Putamen (tissue), 1 donor: Measurements from ENCODE around the gene TTC9C.
"Not testable (repeated sequence)": the region's sequence is repeated elsewhere in the genome, so short reads cannot be mapped to it uniquely, and the experiment has no call there.

Source experiments
- DNase-seq: peaks from one replicate; pipeline ENCODE4 v3.0.0-alpha.2; 2016; ENCODE audit warnings: low spot score

TTC9C gene

DNA sequence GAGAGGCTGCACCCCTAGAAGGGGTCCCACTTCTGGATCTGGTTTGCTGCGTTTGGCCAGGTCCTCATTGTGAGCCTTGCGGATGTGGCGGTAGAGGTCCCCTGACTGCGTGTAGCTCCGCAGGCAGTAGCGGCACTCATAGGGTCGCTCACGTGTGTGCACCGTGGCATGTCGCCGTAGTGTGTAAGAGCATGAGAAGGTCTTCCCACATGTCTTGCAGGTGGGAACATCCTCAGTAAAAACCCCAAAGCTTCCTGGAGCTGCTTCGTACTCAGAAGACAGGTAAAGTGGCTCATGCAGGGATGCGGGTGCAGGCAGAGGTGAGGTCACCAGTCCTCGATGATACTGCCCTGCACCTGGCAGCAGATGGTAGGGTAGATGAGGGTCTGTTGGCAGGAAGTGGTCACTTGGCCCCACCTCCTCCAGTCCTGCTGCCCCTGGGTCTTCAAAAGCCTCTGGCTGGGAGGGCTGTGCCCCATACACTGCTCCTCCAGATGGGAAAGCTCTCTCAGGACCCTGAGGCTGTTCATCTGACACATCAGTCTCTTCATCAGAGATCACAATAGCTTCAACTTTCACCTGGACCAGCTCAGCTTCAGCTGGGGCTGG is 24.0 kb downstream of the TTC9C start:
- DNase-seq = no peak

DNA sequence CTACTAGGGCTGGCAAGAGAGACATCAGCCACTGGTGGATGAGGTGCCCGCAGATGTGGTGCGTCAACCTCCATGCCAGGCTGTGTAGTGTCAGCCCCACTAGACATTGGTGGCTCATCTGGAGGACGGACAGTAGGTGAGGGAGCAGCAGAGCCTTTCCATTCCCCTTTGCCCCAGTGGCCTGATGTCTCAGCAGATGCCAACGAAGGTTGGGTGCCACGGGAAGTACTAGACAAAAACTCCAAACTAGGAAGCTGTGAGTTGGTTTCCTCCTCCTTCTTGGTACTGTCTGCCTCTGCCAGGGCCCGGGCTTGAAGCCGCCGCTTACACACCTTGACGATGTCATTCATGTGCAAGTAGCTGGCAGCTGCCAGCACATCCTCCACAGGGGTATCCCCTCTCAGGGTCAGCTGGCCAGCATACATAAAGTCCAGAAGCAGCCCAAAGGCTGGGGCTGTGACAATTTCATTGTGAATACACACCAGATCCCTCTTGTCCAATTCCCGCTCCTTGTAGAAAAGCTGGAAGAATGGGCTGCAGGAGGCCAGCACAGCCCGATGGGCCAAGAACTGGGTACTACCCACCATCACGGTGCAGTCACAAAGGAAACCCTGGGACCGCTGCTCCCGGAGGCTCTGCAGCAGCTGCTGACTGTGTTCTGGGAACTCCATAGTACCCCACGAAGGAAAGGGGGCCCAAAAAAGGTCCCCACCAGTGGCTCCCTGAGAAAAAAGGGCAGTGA is 24.9 kb downstream of the TTC9C start:
- no peak for DNase-seq

DNA sequence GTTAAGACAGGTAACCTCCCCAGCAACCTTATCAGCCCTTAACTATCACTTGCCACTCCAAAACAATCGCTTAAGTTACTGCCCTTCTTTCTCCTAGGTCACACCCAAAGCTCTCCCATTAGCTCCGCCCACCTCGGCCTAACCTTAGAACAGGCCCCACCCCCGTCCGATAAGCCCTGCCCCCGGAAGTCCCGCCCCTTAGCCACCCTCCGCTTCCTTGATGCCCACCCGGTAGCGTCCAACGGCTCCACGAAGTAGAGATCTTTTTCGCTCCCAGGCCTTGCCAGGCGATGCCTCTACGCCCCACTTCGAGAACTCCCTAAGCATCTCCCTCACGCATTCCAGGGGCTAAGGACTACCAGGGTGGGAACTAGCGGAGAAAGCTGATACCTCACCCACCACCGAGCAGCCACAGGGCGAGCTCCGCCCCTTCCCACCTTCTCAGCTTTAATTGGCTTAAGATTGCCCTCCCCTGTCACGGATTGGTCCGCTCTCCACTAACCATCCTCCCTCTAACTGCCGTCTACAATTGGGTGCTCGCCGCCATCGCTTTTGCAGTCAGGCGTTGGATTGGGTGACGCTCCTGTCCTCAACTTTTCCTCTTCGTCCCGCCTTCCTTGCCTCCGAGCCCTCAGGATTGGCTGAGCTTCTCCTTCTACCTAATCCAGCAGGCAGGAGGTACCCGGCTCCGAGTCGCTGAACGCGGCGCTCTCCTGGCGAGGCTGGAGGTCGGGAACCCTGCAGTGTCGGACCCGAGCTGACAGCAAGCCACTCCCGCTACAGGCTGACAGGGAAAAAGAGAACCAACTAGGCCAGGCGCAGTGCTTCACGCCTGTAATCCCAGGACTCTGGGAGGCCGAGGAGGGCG is 25.7 kb downstream of the TTC9C start, which contains the start of gene ZBTB3:
Gene ZBTB3, minus strand, starts transcription at position 425 of the 868 bp plus-strand sequence. CDS start 496 bp downstream, outside the sequence.
- peak; percentile 99 for DNase-seq

DNA sequence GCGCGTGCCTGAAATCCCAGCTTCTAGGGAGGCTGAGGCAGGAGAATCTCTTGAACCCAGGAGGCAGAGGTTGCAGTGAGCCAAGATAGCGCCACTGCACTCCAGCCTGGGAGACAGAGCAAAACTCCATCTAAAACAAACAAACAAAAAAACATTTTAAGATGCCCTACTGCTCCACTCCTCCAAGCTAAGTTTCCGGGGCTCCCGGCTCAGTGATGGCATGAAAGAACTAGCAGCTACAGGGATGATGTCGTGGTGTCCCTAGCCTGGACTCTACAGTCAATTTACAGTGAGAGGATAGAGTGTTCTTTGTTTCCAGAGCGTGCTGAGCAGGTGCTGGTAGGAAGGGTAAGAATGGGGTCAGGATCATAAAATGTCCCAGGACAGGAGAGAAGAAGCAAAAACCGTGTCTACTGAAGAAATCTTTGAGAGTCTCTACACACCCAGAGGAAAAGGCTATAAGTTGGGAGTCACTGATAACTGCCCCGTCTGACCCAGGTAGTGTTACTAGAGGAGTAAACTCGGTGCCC is 26.9 kb downstream of the TTC9C start:
- no peak for DNase-seq

DNA sequence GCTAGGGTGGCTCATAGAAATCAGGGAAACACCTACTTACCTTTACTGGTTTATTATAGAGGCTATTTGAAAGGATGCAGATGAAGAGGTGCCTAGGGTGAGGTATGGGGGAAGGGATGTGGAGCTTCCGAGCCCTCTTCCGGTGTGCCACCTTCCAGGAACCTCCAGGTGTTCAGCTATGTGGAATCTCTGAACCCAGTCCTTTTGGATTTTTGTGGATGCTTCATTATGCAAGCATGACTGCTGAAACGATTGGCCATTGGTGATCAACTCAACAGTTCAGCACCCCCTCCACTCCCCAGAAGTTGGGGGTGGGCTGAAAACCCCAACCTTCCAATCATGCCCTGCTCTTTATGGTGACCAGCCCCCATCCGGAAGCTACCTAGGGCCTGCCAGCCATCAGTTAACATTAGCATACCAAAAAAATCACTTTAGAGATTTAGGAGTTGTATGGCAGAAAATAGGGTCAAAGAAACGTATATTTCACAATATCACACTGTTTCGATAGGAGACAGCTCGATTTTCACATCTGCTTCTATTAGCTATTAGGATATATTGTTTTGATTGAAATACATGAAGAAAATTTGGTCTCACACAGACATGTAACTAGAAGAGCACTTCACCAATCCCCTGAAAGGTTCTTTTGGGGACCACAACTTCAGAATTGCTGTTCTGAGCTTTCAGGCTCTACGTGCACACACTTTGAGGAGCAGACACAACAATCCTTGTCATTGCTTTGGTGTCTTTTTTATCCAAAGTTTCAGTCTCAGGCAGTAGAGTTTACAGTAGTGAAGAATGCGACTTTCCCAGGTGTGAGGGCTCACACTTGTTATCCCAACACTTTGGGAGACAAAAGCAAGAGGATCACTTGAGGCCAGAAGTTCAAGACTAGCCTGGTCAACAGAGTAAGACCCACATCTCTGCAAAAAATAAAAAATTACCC is 29.8 kb downstream of the TTC9C start:
- DNase-seq = no peak

DNA sequence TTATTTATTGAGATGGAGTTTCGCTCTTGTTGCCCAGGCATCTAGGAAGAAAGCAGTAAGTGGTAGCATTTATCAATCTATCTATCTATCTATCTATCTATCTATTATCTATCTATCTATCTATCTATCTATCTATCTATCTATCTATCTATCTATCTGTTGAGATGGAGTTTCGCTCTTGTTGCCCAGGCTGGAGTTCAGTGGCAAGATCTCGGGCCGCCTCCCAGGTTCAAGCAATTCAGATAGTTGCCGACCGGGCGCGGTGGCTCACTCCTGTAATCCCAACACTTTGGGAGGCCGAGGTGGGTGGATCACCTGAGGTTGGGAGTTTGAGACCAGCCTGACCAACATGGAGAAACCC is 32.6 kb downstream of the TTC9C start:
- DNase-seq = not testable (repeated sequence)

DNA sequence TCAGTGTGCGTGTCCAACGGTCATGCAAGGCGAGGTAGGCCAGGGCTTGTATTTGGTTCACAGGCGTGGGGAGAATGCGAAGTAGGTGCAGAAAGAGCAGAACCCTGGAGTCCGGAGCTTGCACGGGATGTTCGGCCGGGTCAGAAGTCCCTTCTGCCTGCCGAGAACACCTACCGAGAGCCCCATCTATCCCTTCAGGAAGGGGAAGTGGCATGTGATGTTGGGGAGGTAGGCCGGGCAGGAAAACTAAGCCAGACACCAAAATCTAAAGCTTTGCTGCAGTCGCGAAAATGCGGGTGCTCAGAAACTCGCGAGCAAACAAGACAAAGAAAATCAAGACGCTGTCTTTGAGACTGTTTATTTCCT is 42.5 kb downstream of the TTC9C start:
- DNase-seq = no peak

DNA sequence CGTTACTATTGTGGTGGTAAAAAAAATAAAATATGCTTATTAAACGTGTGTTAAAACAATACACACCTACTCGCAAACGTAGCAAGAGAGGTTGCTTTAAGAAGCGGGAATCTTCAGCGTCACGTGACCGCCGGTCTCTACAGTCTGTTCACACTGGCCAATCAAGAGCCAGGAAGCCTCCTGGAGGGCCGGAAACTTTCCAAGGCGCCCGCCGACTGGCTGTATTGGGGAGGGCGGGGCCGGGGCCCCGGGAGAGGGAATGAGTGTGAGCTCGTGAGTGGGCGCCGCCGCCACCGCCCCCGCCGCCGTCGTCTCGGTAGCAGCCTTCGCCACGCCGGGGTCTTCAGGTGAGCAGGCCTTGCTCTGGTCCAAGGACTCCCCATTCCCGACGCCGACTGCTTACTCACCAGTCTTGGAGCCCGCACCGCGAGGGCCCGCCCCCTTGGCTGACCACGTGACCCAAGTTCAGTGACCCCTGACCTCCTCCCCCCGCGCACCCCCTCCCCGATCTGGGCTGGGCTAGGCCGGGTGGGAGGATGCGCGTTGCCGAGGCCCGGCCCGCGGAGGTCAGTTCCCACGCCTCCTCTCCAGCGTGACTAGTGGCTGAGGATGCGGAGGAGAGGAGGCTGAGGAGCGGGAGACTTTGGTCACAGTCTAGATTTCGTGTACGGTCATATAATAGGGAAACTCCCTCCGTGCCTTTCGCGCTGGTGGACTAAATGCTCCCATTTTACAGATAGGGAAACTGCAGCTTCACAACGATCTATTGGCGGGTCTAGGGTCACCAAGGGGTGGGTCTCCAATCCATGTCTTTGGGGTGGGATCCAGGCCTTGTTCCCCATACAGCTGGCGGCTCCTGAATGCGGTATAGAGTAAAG is 43.1 kb downstream of the TTC9C start, which contains the start of gene TAF6L:
Gene TAF6L, plus strand, starts transcription at position 253 of the 878 bp plus-strand sequence. CDS start 4,388 bp downstream, outside the sequence.
- DNase-seq = peak; percentile 98

DNA sequence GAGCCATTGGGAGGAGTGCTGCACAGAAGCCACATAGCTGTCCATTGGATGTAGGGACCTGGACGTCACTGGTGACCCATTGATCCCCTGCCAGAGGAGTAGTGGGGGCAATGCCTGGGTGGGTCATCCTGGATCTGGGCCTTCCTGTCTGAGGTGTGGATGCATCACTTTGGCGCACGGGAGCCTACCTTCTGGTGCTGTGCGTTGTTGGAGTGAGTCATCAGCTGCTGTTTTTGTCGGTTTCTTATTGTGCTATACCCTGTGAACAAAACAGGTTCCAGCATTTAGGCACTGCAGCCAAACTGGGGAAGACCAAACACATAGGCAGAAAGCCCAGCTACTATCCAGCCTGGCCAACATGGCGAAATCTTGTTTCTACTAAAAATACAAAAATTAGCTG is 46.1 kb downstream of the TTC9C start:
- DNase-seq = no peak

DNA sequence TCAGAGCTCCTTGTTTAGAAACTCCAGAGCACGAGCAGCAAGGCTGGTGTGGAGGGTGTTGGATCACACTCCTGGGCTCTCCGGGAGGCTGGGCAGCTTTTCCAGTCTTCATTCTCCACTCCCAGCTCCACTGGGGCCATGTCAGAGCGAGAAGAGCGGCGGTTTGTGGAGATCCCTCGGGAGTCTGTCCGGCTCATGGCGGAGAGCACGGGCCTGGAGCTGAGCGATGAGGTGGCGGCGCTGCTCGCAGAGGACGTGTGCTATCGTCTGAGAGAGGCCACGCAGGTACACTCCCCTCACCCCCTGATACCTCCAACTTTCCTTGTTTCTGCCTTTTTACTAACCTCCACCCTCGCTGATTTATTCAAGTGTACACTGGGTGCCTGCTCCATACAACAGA is 47.4 kb downstream of the TTC9C start:
- no peak for DNase-seq

DNA sequence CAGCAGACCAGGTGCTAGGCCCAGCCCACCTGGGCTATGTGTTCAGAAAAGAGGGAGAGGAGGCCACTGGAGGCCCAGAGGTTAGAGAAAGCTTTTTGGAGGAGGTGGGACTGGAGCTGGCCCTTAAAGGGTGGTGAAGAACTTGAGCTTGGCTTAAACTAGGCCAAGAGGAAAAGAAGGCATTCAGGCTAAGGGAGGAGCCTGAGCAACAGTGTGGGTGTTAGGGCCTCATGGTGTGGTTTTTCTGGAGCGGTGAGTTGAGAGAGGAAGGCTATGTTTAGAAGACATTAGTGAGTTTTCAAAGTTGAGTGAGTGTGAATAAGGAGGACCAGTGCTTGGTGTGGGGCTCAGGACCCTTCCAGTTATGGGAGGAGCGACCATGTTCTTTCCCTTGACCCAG is 49.1 kb downstream of the TTC9C start:
- DNase-seq = no peak

DNA sequence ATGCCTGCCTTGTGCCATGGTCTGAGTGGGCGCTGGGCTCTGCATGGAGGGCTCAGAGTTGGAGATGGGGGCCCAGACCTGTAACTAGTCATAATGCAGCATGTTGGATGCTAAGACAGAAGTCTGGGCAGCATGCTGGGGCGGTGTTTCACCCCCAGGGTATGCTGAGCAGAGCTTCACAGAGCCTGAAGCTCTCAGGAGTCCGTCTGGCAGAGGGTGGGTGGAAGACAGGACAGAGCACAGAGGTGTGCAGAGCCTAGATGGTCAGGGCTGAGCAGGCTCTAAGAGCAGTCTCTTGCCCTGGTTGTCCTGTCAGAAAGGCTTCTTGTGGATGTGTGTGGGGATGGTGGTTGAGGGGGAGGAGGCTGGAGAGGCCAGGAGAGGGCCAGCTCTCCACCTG is 50.2 kb downstream of the TTC9C start:
- no peak for DNase-seq

DNA sequence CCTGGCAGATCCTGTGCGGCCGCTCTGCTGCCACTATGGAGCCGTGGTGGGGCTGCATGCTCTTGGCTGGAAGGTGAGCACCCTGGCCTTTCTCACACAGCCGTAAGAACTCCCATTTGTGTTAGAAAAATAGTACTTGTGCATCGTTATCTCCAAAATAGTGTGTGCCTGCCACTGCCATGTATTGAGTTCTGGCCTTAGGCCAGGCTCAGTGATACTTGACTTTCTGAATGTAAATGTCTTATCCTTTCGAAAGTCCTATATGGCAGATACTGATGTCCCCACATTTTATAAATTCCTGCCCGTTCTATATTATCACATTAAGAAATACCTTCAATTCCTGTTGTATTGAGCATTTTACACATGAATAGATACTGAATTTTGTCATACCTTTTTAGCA is 54.5 kb downstream of the TTC9C start:
- no peak for DNase-seq

DNA sequence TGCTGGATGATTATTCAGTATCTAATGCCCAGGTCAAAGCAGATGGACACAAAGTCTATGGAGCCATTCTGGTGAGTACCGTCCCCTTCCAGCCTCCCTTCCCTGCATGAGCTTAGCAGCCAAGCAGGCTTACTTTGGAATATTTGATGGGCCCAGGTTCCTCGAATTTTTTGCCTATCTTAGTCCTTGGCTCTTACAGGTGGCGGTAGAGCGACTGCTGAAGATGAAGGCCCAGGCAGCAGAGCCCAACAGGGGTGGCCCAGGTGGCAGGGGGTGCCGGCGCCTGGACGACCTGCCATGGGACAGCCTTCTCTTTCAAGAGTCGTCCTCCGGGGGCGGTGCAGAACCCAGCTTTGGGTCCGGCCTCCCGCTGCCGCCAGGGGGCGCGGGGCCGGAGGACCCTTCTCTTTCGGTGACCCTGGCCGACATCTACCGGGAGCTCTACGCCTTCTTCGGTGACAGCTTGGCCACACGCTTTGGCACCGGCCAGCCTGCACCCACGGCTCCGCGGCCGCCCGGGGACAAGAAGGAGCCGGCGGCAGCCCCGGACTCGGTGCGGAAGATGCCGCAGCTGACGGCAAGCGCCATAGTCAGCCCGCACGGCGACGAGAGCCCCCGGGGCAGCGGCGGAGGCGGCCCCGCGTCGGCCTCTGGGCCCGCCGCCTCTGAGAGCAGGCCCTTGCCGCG is 58.2 kb downstream of the TTC9C start:
- peak; percentile 81 for DNase-seq

DNA sequence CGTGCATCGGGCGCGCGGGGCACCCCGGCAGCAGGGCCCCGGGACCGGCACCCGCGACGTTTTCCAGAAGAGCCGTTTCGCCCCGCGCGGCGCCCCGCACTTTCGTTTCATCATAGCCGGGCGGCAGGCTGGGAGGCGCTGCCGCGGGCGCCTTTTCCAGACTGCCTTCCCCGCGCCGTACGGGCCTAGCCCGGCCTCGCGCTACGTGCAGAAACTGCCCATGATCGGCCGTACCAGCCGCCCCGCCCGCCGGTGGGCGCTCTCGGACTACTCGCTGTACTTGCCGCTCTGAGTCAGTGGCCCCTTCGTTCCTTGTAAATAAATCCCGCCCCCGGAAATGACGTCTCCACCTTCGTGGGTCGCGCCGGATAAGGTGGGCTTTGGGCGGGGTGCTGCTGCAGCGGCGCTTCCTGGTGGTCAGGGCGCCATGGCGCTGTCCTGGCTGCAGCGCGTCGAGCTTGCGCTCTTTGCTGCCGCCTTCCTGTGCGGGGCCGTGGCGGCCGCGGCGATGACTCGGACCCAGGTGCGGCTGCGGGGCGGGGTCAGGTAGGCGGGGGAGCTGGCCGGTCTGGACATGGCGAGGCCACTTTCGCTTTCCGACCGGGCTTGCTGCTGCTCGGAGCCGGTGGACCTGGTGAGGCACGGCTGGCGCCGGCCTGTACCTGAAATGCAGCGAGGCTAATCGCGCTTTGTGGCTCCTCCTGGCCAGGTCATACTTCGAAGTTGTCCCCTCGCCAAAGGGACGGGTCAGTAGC is 58.9 kb downstream of the TTC9C start, which contains the start of gene TMEM179B:
Gene TMEM179B, plus strand, starts transcription at position 398 of the 755 bp plus-strand sequence. Its CDS starts 30 bp downstream, at position 428.
- peak; percentile 98 for DNase-seq
